Thymus (tissue), 11 donors: ENCODE results near the gene UBXN10. TPM values are rescaled to one million over a fixed set of nuclear protein-coding genes. Genes with fewer than 3 reads are reported as not detected.

Experiments used
- DNase-seq, 9 donors: peaks; one replicate each; pipeline ENCODE4 v3.0.0-alpha.2; 2013; ENCODE audit warnings: low spot score in 9 of 9, low read depth in 6 of 9, missing footprints in 1 of 9
- H3K27ac ChIP-seq, 2 donors: one replicate each; pipeline ENCODE4 v1.5.1; 2013; ENCODE audit warnings: control low read depth in 1 of 2, low read depth in 1 of 2, low read length in 1 of 2, mild to moderate bottlenecking in 1 of 2, moderate library complexity in 1 of 2
- H3K27me3 ChIP-seq, 2 donors: one replicate each; pipeline ENCODE4 v1.5.1; 2013; ENCODE audit warnings: low read length in 1 of 2; ENCODE audit not compliant: control insufficient read depth in 2 of 2, insufficient read depth in 1 of 2
- H3K36me3 ChIP-seq, 2 donors: one replicate each; pipeline ENCODE4 v1.5.1; 2013; ENCODE audit warnings: low read length in 1 of 2, mild to moderate bottlenecking in 1 of 2, moderate library complexity in 1 of 2; ENCODE audit not compliant: control insufficient read depth in 2 of 2, insufficient read depth in 2 of 2
- H3K4me1 ChIP-seq, 2 donors: one replicate each; pipeline ENCODE4 v1.5.1; 2013; ENCODE audit warnings: low read length in 2 of 2; ENCODE audit not compliant: control insufficient read depth in 2 of 2, insufficient read depth in 2 of 2
- H3K4me3 ChIP-seq, 2 donors: one replicate each; pipeline ENCODE4 v1.5.1; 2013; ENCODE audit warnings: low read length in 2 of 2, control low read depth in 1 of 2, mild to moderate bottlenecking in 1 of 2
- H3K9me3 ChIP-seq, 2 donors: one replicate each; pipeline ENCODE4 v1.5.1; 2013; ENCODE audit warnings: low read length in 1 of 2, mild to moderate bottlenecking in 1 of 2; ENCODE audit not compliant: control insufficient read depth in 2 of 2, insufficient read depth in 1 of 2
- WGBS: extraction: QIAGEN DNeasy Blood & Tissue Kit; methylation state at CpG from one replicate; pipeline ENCODE4 v1.1.7; 2013; 5-methylcytosine and 5-hydroxymethylcytosine counted together
- polyA plus RNA-seq: library from polyadenylated mRNA; stranded (reverse); fragments of 200-250 nt; gene quantifications from one replicate; pipeline ENCODE4 v1.2.3, GENCODE V29; 2013
- total RNA-seq: library from RNA; stranded (reverse); fragments of 120-200 nt; gene quantifications from one replicate; pipeline ENCODE4 v1.2.4, GENCODE V29; 2013
- donor health status: healthy.

UBXN10 gene
- total and polyA plus RNA-seq, 2 donors, result 0.24 to 0.50 TPM

DNA sequence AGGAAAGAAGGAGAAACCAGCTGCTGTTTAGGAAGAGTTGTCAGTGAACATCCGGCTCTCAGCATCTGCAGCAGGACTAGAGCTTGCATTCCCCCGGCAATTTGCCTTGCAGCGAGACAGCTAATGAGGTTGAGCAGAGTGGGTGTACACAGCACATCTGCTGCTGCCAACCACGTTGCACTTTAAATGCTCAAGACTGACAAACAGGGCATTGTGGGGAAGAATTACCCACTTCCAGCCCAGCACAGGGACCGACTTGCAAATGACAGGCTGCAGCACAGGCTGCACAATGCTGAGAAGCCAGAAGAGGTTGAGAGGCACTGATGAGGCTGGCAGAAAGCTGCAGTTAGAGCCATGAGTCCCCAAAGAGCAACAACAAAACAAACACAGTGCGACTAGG lies 48.0 kb downstream of the UBXN10 start:
- Histone ChIP-seq H3K27ac (no peak overlapping the region), H3K4me3 (no peak overlapping the region), H3K27me3 (peaks cover 0 to 4% of the 10 kb centered on the region in 2 donors), H3K36me3 (no peaks in the 10 kb centered on the region), H3K9me3 (no peaks in the 10 kb centered on the region), H3K4me1 (no peaks in the 10 kb centered on the region)
- DNase-seq, result no peak
- WGBS, result 42% methylated on average over 6 of the region's 6 CpGs

DNA sequence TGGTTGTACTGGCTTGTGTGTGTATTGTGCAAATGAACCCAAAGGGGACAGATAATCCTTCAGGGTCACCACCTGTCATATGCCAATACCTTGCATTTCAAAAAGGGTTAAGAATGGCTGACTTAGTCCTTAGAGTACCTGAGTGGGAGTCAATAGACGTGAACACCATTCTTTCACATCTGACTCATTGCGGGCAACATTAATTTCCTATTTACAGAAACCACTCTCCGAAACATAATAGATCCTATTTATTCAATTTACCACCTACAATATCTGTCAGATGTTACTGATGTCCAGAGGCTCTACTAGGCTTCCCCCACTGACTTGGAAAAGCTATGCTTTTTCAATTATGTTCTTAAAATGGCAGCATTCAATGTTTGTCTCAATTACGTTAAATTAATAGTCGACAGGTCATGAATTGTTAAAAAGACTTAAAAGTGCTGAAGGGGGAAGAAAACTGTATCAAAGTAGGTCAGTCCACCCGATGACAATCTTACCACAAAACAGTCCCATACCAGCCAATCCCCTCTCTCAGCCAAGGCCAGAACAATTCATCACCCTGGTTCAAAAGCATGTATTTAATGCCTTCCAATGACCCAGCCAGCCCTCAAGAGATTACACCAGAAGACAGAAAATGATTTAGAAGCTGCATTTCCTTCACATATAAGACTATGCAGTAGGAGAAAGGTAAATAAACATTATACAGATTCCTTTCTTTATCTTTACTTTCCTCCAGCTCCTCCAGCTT lies 49.1 kb downstream of the UBXN10 start:
- no peak overlapping the region for H3K27ac ChIP-seq
- 66% methylated on average over 6 of the region's 6 CpGs for WGBS
- H3K4me1 ChIP-seq, result no peaks in the 10 kb centered on the region
- DNase-seq, result no peak
- H3K9me3 ChIP-seq, result no peaks in the 10 kb centered on the region
- no peaks in the 10 kb centered on the region for H3K36me3 ChIP-seq
- H3K27me3 ChIP-seq, result peaks cover 0 to 4% of the 10 kb centered on the region in 2 donors
- no peak overlapping the region for H3K4me3 ChIP-seq

DNA sequence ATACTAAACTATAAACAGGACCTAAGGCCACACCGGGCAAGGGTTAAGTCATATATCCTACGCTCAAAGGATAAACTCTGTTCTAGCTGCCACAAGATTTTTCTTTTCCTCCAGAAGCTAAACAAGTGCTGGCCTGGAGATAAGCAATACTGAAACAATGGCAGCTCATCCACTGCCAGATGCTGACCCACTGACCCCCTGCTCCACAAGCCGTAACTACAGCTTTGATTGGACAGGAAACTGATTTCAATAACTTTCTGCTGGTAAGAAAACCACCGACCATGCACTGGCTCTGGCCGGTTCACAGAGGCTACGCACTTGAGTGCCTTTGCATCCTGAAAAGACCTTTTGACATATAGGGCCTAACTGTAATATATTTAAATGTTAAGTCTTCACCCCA lies 51.8 kb downstream of the UBXN10 start:
- Histone ChIP-seq H3K9me3 (no peaks in the 10 kb centered on the region), H3K4me3 (no peak overlapping the region), H3K4me1 (no peaks in the 10 kb centered on the region), H3K27me3 (peaks cover 0 to 4% of the 10 kb centered on the region in 2 donors), H3K36me3 (no peaks in the 10 kb centered on the region), H3K27ac (no peak overlapping the region)
- DNase-seq, result no peak
- WGBS, result 53% methylated on average over 6 of the region's 6 CpGs

DNA sequence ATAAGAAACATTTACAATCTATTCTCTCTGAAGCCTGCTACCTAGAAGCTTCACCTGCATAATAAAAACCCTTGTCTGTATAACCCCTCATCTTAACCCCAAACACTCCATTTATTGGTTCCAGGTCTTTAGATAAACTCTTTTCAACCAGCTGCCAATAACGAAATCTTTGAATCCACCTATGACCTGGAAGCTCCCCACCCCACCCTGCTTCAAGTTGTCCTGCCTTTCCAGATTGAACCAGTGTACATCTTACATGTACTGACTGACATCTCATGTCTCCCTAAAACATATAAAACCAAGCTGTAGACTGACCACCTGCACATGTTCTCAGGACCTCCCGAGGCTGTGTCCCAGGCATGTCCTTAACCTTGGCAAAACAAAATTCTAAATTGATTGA lies 54.1 kb downstream of the UBXN10 start:
- no peaks in the 10 kb centered on the region for H3K9me3 ChIP-seq
- no peak overlapping the region for H3K27ac ChIP-seq
- no peaks in the 10 kb centered on the region for H3K4me1 ChIP-seq
- H3K4me3 ChIP-seq, result no peak overlapping the region
- H3K27me3 ChIP-seq, result peaks cover 0 to 3% of the 10 kb centered on the region in 2 donors
- WGBS, result 88% methylated on average over 2 of the region's 2 CpGs
- DNase-seq, result no peak
- H3K36me3 ChIP-seq, result no peaks in the 10 kb centered on the region

DNA sequence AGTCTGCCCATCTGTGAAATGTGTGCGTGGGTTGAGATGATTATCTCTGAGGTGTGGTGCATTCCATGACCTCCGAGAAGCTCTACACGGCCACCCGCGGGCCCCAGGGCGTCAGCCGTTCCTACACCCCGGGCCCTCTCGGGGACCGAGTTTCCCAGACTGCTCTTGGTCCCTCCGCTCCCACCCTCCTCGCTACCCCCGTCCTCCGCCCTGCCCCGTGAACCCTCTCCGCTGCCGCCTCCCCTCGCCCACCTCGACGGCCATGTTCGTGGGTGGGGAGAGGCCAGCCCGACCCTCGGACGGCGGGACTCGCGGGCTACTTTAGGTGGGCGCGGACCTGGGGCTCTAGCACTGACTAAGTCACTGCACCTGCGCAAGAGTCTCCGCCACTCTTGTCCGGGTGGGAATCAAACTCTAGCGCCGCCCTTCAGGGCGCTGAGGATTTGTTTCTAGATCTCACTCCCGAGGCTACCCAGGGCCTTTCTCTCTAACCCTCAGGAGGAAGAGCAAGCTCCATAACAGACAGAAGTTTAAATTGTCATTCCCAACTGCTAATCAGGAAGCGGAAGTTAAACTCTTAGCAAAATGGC lies 57.1 kb downstream of the UBXN10 start:
- no peak for DNase-seq
- peaks cover 0 to 3% of the 10 kb centered on the region in 2 donors for H3K27me3 ChIP-seq

More for the DNA sequence above, 57.1 kb downstream of the UBXN10 start:
- H3K4me3 ChIP-seq, result no peak overlapping the region
- no peaks in the 10 kb centered on the region for H3K36me3 ChIP-seq
- H3K4me1 ChIP-seq, result no peaks in the 10 kb centered on the region
- 89% methylated on average over 37 of the region's 37 CpGs for WGBS
- H3K9me3 ChIP-seq, result no peaks in the 10 kb centered on the region
- no peak overlapping the region for H3K27ac ChIP-seq

Other genes starting within 250 kb of the UBXN10 start
- 0.28 TPM for gene PLA2G2A, start 206.5 kb upstream of the UBXN10 start, total RNA-seq
- gene PLA2G2A, start 206.5 kb upstream of the UBXN10 start, polyA plus RNA-seq, result 84.5 TPM
- 0.09 TPM for gene PLA2G5, start 115.9 kb upstream of the UBXN10 start, total RNA-seq
- gene PLA2G5, start 115.9 kb upstream of the UBXN10 start, polyA plus RNA-seq, result 1.6 TPM
- gene PLA2G2D, start 66.6 kb upstream of the UBXN10 start, total RNA-seq, result 0.52 TPM
- 1.6 TPM for gene PLA2G2D, start 66.6 kb upstream of the UBXN10 start, polyA plus RNA-seq
- gene PLA2G2F, start 46.8 kb upstream of the UBXN10 start, total RNA-seq, result 0.47 TPM
- gene PLA2G2F, start 46.8 kb upstream of the UBXN10 start, polyA plus RNA-seq, result 7.2 TPM
- gene PLA2G2C, start 422 bp downstream of the UBXN10 start, total RNA-seq, result 0.19 TPM
- 0.02 TPM for gene PLA2G2C, start 422 bp downstream of the UBXN10 start, polyA plus RNA-seq
- gene VWA5B1, start 104.8 kb downstream of the UBXN10 start, total RNA-seq, result 0.05 TPM
- gene VWA5B1, start 104.8 kb downstream of the UBXN10 start, polyA plus RNA-seq, result 0.05 TPM